Sigmoid colon (tissue), 7 donors: ENCODE results near the gene SDR39U1. TPM values are rescaled to one million over a fixed set of nuclear protein-coding genes. Genes with fewer than 3 reads are reported as not detected.
A peak's percentile ranks its signal among the peaks of the same experiment; 100 is the strongest.
"Not testable (repeated sequence)": the region's sequence is repeated elsewhere in the genome, so short reads cannot be mapped to it uniquely, and the experiment has no call there.

Experiments
- DNase-seq: peaks from one replicate; pipeline ENCODE4 v3.0.0-alpha.2; 2019
- H3K27ac ChIP-seq, 4 donors: fragments of 200-600 bp; sonication (generic); one replicate each; pipeline ENCODE4 v1.5.1; 2016 to 2019; ENCODE audit warnings: mild to moderate bottlenecking in 1 of 4
- H3K27me3 ChIP-seq, 3 donors: fragments of 200-600 bp; sonication (generic); one replicate each; pipeline ENCODE4 v1.5.1; 2019; ENCODE audit warnings: mild to moderate bottlenecking in 1 of 3
- H3K36me3 ChIP-seq, 4 donors: fragments of 200-600 bp; sonication (generic); one replicate each; pipeline ENCODE4 v1.5.1; 2016 to 2019
- H3K4me1 ChIP-seq, 4 donors: fragments of 200-600 bp; sonication (generic); one replicate each; pipeline ENCODE4 v1.5.1; 2017 to 2019
- H3K4me3 ChIP-seq, 4 donors: fragments of 200-600 bp; sonication (generic); one replicate each; pipeline ENCODE4 v1.5.1; 2017 to 2019; ENCODE audit warnings: mild to moderate bottlenecking in 2 of 4, moderate library complexity in 1 of 4
- H3K9me3 ChIP-seq, 4 donors: fragments of 200-600 bp in 3 of 4; sonication (generic) in 3 of 4; one replicate each; pipeline versions ENCODE4 v1.5.1 to v1.6.1; 2013 to 2019
- EP300 ChIP-seq, 4 donors: sonication (generic); formaldehyde crosslinking; IDR thresholded peaks; one replicate each; pipeline ENCODE4 v1.6.1; 2017; ENCODE audit warnings: antibody characterized with exemption in 4 of 4
- POLR2A ChIP-seq, 2 donors: fragments of 450-650 bp; IDR thresholded peaks; one replicate each; pipeline ENCODE4 v1.6.1; 2016; ENCODE audit warnings: antibody characterized with exemption in 2 of 2, mild to moderate bottlenecking in 2 of 2, moderate library complexity in 2 of 2
- POLR2AphosphoS5 ChIP-seq, 4 donors: sonication (generic); formaldehyde crosslinking; IDR thresholded peaks; one replicate each; pipeline ENCODE4 v1.6.1; 2017; ENCODE audit warnings: antibody characterized with exemption in 4 of 4
- WGBS, 2 donors: extraction: QIAGEN DNeasy Blood & Tissue Kit; methylation state at CpG; one replicate each; pipeline ENCODE4 v1.1.7; 2013; 5-methylcytosine and 5-hydroxymethylcytosine counted together
- intact Hi-C: fragments of 100-400 bp; cut with DNase I; formaldehyde crosslinking; loops from one replicate; pipeline ENCODE4 v1.15.1; 2023
- polyA plus RNA-seq, 3 donors: library from polyadenylated mRNA; stranded (reverse); fragments of 200-250 nt; gene quantifications; one replicate each; pipeline ENCODE4 v1.2.3, GENCODE V29; 2013
- total RNA-seq, 4 donors: library from RNA; depleted of rRNA; stranded (reverse); fragments of >200 nt; gene quantifications; one replicate each; pipeline ENCODE4 v1.1.0, GENCODE V29; 2016
- TF ChIP-seq, protein P1 (sequence below), 4 experiments: fragments of 450-650 bp in 3 of 4; fragments of 200-600 bp in 1 of 4; IDR thresholded peaks; one replicate each; pipeline ENCODE4 v1.5.1; 2016 to 2019; ENCODE audit warnings: antibody characterized with exemption in 4 of 4, mild to moderate bottlenecking in 3 of 4, moderate library complexity in 2 of 4
- donor health status: healthy with polysubstance abuse.
- donor health status: Bipolar disorder and iron deficiency.
- donor health status: healthy.

The SDR39U1 gene
- 10 to 100 TPM; 30.3 to 45.4 (median 33.9) TPM for total RNA-seq
- 10 to 100 TPM; 35.4 to 57.3 (median 39.1) TPM for polyA plus RNA-seq

DNA sequence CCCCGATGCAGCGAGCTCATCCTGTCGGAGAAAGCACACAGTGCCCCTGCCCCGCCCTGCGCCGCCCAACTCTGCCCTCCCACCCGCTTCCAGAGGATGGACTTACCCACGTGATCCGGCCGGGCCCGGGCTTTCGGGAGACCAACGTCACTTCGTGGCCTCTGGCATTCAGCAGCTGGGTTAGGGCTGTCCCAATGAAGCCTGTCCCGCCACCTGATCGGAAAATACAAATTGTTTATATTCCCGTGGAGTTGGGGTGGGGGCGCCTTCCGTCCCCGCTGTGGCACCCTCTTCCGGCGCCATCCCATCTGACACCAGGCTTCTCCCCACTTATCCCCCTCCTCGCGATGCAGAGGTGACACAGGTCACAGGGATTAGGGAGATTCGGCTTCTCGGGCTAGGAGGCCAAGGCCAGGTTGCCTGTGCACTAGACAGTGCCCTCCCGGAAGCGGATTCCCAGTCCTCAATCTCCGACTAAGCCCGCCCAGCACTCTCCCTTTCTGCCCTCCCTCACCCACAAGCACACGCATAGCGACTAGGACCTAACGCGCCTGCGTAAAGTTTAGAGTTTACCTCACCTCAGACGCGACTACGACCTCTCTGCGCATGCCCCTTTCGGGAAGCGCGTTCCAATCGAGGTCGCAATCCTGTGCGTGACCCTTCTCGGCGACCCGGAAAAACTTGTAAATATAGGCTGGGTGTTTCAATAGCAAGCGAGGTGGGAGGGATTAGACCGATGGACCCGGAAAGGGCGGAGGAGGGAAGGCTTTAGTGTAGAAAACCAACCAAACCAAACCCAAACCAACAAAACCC lies at the start of gene SDR39U1:
SDR39U1 (minus strand) TSS at position 537 of the 813 bp plus-strand sequence; CDS start at position 530, 7 bp downstream.
- intact Hi-C loops, result loop anchor here (1.0 to 10.0 kb wide), 4 partner anchors 75 to 974 kb away; partner anchors contain the start of genes NGDN, THTPA, TINF2 and ZFHX2
- no peaks in the 10 kb centered on the region for H3K9me3 ChIP-seq
- WGBS, 2 donors, result 0% methylated on average over 52 of the region's 52 CpGs
- peak within 1 kb of the TSS; percentile 66 to 80 (median 70) for H3K4me3 ChIP-seq
- no peaks in the 10 kb centered on the region for H3K27me3 ChIP-seq
- DNase-seq, result peak; percentile 99
- peak within 1 kb of the TSS; percentile 95 to 99 (median 98) for H3K27ac ChIP-seq
- TF ChIP-seq EP300 (IDR thresholded peaks at IDR 0.05) (no peak), POLR2A (IDR thresholded peaks at IDR 0.05) (peak; percentile 76 to 80), POLR2AphosphoS5 (IDR thresholded peaks at IDR 0.05) (peak; percentile 88 to 94 (median 92))
- TF ChIP-seq, protein P1, sequence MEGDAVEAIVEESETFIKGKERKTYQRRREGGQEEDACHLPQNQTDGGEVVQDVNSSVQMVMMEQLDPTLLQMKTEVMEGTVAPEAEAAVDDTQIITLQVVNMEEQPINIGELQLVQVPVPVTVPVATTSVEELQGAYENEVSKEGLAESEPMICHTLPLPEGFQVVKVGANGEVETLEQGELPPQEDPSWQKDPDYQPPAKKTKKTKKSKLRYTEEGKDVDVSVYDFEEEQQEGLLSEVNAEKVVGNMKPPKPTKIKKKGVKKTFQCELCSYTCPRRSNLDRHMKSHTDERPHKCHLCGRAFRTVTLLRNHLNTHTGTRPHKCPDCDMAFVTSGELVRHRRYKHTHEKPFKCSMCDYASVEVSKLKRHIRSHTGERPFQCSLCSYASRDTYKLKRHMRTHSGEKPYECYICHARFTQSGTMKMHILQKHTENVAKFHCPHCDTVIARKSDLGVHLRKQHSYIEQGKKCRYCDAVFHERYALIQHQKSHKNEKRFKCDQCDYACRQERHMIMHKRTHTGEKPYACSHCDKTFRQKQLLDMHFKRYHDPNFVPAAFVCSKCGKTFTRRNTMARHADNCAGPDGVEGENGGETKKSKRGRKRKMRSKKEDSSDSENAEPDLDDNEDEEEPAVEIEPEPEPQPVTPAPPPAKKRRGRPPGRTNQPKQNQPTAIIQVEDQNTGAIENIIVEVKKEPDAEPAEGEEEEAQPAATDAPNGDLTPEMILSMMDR (IDR thresholded peaks at IDR 0.05), result no peak
- H3K4me1 ChIP-seq, result peaks cover 0 to 31% (median 29%) of the 10 kb centered on the region in 4 donors
- peaks cover 11 to 40% (median 19%) of the 10 kb centered on the region in 4 donors for H3K36me3 ChIP-seq

GRCh38 chr14:24491586-24492408 lies 49.2 kb upstream of the SDR39U1 start:
- DNase-seq, intact Hi-C loops, H3K4me3 ChIP-seq, H3K27ac ChIP-seq, H3K36me3 ChIP-seq, H3K27me3 ChIP-seq, H3K9me3 ChIP-seq, H3K4me1 ChIP-seq: not testable (repeated sequence)
- 77 to 83% methylated on average over 19 of the region's 19 CpGs for WGBS, 2 donors

GRCh38 chr14:24483604-24484252 lies 41.2 kb upstream of the SDR39U1 start:
- intact Hi-C loops, result no loop called here
- WGBS, 2 donors, result 43 to 64% methylated on average over 4 of the region's 4 CpGs
- H3K4me1 ChIP-seq, result no peaks in the 10 kb centered on the region

DNA sequence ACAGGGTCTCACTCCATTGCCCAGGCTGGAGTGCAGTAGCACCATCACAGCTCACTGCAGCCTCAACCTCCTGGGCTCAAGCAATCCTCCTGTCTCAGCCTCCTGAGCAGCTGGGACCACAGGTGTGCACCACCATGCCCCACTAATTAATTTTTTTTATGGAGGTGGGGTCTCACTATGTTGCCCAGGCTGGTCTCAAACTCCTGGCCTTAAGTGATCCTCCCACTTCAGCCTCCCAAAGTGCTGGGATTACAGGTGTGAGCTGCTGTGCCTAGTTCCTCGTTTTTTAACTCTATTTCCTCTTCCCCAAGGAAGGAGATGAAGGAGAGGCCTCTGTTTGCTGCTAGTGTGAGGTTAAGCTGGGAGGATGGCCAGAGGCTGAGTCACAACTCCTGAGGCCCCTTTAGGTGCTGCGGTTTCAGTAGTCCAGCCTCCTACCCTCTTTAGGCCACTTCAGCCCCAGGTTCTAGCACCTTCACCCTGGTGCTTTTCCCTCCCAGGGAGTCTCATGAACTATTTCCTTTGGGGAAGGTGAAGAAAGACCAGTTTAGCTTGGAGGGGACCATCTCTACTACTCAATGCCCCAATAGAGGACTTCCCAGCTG lies 40.2 kb upstream of the SDR39U1 start:
- H3K27me3 ChIP-seq, DNase-seq, H3K4me3 ChIP-seq, H3K4me1 ChIP-seq, intact Hi-C loops, H3K9me3 ChIP-seq, H3K36me3 ChIP-seq, H3K27ac ChIP-seq: not testable (repeated sequence)
- WGBS, 2 donors, result 62 to 76% methylated on average over 2 of the region's 2 CpGs

More at GRCh38 chr14:24483604-24484252, 41.2 kb upstream of the SDR39U1 start:
- TF ChIP-seq POLR2A (IDR thresholded peaks at IDR 0.05), result no peak
- no peak for TF ChIP-seq EP300 (IDR thresholded peaks at IDR 0.05)
- TF ChIP-seq, protein P1 (IDR thresholded peaks at IDR 0.05), result no peak
- no peak for TF ChIP-seq POLR2AphosphoS5 (IDR thresholded peaks at IDR 0.05)
- Histone ChIP-seq H3K27ac (no peak overlapping the region), H3K27me3 (peaks cover 0 to 4% (median 0%) of the 10 kb centered on the region in 3 donors), H3K9me3 (no peaks in the 10 kb centered on the region), H3K4me3 (no peak overlapping the region), H3K36me3 (no peaks in the 10 kb centered on the region)
- no peak for DNase-seq

- H3K27me3 ChIP-seq, result peaks cover 0 to 4% (median 0%) of the 10 kb centered on the region in 3 donors
- no peak overlapping the region for H3K27ac ChIP-seq
- 52 to 54% methylated on average over 23 of the region's 23 CpGs for WGBS, 2 donors
- no peaks in the 10 kb centered on the region for H3K9me3 ChIP-seq
- no peak for DNase-seq
- no peaks in the 10 kb centered on the region for H3K36me3 ChIP-seq
- TF ChIP-seq, protein P1 (IDR thresholded peaks at IDR 0.05), result peak in 1 of 4 experiments; percentile 11
- TF ChIP-seq POLR2A (IDR thresholded peaks at IDR 0.05), result no peak
- H3K4me1 ChIP-seq, result no peaks in the 10 kb centered on the region
- H3K4me3 ChIP-seq, result no peak overlapping the region
- intact Hi-C loops, result no loop called here
Observed at GRCh38 chr14:24481622-24482324, 39.2 kb upstream of the SDR39U1 start.

GRCh38 chr14:24479999-24480398 lies 37.4 kb upstream of the SDR39U1 start:
- H3K9me3 ChIP-seq, H3K27ac ChIP-seq, H3K27me3 ChIP-seq, intact Hi-C loops, H3K4me3 ChIP-seq, DNase-seq, H3K4me1 ChIP-seq, H3K36me3 ChIP-seq: not testable (repeated sequence)
- 0 to 1% methylated on average over 1 of the region's 1 CpG for WGBS, 2 donors
